Hippocampal formation (tissue), 2 donors: ENCODE data around the gene FKBP8.
"Not testable (repeated sequence)": the region's sequence is repeated elsewhere in the genome, so short reads cannot be mapped to it uniquely, and the experiment has no call there.

ENCODE experiments used
- DNase-seq, 2 donors: peaks; one replicate each; lab custom pipeline; 2025; lab: John Stamatoyannopoulos, UW

Gene FKBP8

DNA sequence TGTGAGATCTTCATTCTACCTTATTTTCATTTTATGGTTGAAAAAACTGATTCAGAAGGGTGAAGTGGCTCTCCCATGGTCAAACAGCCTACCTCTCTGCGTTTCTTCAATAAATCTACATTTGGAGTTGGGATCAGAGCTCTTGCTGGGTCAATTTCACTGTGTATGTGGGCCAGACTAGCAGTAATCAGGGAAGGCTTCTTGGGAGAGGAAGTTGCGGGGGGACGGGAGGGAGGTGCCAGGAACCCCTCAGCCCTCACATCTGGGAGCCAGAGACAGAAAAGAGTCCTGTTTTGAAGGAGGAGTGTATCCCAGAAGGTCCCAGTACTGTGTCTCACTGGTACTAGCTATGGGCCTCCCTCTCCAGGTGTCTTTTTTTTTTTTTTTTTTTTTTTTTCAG lies 15.2 kb upstream of the FKBP8 start:
- DNase-seq: no peak

DNA sequence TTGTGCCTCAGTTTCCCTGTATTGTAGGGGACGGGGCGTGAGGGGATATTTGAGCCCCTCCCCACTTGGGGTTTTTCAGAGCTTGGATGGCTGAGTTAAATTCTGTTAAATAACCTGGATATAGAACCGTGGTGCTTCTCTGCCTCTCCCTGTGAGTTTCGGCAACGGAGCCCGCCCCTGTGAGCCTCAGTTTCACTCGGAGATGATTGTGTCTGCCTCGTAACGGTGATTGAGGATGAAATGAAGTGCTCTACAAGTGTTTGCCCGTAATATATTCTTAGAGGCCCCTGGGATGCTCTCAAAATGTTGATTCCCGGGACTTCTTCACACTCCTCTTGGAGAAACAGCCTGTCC lies 14.8 kb upstream of the FKBP8 start:
- no peak for DNase-seq

DNA sequence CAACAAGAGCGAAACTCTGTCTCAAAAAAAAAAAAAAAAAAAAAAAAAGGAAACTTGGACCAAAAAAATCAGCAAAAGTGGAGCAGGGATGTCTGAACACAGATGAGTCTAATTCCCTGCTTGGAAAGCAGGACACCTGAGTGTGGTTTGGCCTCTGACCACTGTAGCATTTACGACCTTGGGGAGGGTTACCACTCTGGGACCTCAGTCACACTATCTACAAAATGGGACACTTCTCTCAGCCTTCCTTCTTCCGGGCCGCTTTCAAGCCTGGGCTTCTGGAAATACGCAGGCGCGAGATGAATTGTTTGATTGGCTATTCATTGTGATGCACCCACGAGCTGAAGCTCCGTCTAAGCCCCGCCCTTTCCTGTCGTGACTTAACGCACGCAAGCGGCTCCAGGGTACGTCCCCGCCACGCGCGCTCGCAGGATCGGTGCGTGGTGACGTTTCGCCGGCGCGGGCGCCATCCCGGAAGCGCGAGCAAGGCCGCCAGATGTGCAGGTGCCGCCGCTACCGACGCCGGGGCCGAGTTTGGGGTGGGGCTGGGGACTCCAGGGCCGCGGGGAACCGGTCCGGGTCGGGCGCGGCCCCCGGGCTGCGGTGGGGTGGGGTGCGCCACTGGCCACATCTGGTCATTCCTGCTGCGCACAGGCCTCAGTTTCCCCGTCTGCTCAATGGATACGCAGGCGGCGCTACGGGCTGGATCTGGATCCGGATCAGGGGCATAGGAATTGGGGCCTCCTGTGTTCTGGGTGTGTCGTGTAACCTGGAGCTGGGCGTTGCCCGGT lies 14.2 kb upstream of the FKBP8 start, which contains the start of gene KXD1:
Gene KXD1, plus strand, starts transcription at position 460 of the 791 bp plus-strand sequence. CDS start 4,187 bp downstream, outside the sequence.
- peak; percentile 92 to 96 for DNase-seq

DNA sequence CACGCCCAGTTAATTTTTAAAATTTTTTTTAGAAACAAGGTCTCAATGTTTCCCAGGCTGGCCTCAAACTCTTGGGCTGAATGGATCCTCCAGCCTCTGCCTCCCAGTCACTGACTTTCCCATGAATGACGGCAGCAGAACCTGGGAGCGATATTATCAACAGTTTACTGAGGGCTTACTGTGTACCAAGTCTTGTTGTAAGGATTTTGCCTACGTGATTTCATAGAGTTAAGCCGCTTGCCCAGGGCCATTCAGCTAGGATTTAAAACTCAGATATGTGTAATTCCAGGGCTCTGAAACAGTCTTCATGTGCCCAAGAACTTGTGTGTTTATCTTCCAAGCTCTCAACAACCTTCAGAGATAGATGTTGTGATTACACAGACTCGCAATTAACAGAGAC lies 8.3 kb upstream of the FKBP8 start:
- no peak for DNase-seq

DNA sequence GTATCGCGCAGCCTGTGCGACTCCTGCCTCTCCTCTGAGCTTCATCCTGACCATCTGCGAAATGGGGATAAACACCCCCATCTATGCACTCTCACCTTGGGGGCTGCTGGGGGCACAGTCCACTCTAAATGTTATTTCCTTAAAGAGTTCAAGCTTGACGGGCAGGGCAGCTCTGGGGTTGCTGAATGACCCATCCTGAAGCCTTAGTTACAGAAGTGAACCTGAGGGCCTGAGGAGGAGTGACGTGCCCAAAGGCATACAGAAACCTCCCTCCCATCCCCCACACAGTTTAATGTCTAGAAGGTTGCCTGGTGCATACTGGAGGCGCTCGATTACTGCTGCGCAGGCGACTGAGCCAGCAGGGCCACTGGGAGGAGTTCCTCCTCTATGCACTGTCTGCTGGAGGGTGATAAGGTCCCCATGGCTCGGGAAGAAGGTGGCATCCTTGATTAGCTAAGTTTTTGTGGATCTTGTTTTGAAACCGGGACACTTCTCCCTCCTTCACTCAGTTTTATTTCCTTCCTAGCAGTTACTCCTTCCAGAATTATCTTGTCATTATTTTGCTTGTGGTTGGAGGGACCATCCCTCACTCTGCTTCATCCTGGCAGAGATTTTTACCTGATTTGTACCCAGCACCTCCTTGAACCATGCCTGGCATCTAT lies 572 bp upstream of the FKBP8 start:
- DNase-seq: no peak

DNA sequence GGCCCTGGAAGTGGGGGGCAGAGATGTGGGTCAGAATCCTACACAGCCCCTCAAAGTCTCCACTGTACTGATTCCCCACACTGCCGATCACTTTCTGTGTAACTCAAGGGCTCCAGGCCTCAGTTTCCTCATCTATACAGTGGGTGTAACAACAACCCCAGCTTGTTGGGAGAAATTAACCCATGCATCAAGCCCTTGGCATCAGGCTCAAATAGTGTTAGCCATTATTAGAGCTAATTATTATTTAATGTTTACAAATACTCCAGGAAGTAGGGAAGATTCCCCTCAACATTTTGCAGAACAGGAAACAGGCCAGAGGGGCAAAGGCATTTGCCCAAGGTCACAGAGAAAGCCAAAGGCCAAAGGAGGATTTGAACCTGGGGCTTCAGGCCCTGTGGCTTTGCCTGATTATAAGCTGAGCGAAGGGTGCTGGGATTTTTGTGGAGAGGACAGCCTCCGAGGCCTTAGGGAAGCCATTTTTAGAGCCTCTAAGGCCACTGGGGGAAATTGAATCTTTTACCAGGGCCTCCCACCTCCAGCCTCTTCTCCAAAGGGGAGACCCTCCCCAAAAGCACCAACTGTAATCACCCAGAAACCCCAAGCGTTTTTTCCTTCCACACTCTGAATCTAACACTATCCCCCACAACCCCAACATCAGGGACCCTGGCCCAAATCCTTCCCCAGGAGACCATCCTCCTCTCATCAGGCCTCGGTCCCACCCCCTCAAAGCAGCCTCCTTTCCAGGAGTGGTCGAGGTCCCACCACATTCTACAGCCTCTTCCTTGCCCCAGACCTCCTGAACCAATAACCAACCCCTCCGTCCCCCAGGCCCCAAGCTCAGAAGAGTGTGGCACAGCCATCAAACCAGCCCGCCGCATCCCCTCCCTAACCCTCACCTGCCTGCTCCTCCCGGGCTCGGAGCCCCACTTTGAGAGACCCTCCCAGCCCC lies 1.1 kb downstream of the FKBP8 start:
- DNase-seq: no peak

DNA sequence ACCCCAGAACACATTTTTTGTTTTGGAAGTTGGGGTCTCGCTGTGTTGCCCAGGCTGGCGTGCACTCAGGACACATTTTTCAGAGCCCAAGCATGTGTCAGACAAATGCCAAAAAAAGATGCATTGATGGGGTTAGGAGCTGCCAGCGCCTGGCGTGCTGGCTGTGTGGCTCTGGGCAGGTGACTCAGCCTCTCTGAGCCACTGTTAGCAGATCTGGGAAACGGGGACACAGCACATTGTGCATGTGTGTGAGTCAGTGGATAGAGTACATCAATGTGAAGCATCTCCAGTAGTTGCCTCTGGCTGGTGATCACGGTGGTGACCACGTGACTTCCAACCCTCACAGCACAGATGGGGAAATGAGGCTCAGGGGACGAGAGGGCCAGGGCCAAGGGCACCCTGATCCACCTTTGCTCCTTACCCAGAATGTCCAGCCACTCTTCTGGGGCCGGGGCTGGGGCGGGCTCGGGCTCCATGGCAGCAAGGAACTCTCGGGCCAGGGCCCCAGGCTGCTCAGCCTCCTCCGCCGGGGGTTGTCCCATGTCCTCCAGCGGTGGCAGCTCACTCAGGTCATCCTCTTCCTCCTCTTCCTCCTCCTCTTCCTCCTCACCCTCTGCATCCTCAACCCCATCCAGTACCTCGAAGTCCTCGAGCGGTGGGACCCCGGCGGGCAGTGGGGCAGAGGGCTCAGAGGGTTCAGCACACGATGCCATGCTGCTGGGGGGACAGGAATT lies 1.9 kb downstream of the FKBP8 start:
- no peak for DNase-seq

DNA sequence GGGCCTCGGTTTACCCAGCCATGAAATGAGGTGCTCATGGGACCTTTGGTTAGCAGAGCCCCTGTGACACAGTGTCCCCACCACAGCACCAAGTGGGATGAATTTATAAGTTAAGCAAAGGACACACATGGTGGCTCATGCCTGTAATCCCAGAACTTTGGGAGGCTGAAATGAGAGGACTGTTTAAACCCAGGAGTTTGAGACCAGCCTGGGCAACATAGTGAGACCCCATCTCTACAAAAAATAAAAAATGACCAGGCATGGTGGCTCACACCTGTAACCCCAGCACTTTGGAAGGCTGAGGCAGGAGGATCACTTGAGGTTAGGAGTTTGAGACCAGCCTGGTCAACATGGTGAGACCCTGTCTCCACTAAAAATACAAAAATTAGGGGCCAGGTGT lies 3.2 kb downstream of the FKBP8 start:
- not testable (repeated sequence) for DNase-seq

DNA sequence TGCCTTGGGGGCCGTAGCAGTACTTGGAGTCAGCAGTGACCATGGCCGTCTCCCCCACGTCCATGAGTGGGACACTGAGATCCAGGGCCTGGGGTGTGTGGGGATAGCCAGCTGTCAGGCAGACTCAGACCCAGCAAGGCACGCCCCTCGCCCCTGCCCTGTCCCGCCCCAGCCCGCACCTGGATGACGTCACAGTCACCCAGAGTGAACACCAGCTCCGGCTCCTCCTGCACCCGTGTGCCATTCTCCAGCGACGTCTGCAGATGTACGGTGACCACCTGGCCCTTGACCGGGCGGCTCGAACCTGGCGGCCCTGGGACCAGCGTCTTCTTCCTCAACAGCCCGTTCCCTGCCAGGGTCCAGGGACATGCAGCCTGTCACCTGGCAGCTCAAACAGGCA lies 4.0 kb downstream of the FKBP8 start:
- DNase-seq: no peak

DNA sequence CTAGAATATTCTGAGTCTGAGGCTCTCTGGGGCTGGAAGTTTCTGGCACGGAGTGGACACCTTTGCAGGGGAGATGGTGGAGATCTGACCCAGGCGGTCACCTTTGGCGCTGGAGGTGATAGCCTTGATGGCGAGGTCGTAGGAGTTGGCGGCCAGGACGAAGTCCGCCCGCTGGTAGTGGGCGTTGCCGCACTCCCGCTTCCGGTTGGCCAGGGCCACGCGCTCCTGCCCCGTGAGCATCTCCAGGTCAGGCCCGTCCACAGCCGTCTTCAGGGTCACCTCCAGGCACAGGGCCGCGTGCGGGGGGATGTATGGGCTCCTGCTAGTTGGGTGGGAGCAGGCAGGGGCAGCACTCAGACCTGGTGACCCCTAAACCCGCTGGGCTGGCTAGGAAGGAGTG lies 5.3 kb downstream of the FKBP8 start:
- no peak for DNase-seq

DNA sequence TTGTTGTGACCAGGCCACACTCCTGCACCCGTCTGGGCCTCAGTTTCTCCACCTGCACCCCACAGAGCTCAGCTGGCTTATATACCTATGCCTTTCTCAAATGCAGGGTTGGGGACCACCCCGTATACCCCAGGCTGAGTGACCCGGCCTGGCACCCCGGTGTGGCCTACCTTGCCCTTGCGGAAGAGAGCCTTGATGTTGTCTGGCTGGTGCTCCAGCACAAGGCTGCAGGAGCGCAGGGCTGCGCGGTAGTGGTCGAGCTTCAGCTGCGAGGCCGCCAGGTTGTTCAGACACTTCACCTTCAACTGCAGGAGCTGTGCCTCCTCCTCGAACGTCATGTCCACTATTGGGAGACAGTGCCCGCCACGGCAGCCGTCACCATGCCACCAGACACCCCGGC lies 5.9 kb downstream of the FKBP8 start:
- DNase-seq: no peak

DNA sequence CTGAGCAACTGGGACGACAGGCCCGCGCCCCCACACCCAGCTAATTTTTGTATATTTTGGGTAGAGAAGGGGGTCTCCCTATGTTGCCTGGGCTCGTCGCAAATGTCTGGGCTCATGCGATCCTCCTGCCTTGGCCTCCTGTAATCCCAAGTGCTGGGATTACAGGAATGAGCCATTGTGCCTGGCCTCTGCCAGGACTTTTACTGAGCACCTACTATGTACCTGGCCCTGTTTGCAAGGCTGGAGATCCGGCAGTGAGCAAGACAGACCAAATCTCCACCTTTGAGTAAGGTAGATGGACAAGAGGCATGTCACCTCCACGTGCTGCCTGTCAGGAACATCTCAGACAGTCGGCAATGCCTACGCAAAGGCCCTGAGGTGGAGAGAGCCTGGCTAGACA lies 6.9 kb downstream of the FKBP8 start:
- no peak for DNase-seq

DNA sequence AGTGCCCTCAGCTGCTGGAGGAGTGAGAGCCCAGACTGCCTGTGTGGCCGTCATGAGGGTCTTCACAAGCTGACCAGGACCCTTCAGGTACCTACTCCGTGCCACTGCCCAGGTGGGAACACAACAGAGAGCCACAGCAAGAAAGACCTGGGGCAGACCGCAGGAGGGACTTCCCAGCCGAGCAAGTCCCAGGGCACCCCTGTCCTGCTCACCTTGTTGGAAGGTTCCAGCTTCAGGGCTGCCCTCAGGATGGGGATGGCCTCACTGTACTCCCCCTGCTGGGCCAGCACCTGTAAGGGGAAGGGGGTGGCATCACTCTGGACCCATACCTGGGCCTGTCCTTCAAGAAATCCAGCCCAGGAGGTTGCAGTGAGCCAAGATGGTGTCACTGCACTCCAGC lies 10.3 kb downstream of the FKBP8 start:
- DNase-seq: no peak

DNA sequence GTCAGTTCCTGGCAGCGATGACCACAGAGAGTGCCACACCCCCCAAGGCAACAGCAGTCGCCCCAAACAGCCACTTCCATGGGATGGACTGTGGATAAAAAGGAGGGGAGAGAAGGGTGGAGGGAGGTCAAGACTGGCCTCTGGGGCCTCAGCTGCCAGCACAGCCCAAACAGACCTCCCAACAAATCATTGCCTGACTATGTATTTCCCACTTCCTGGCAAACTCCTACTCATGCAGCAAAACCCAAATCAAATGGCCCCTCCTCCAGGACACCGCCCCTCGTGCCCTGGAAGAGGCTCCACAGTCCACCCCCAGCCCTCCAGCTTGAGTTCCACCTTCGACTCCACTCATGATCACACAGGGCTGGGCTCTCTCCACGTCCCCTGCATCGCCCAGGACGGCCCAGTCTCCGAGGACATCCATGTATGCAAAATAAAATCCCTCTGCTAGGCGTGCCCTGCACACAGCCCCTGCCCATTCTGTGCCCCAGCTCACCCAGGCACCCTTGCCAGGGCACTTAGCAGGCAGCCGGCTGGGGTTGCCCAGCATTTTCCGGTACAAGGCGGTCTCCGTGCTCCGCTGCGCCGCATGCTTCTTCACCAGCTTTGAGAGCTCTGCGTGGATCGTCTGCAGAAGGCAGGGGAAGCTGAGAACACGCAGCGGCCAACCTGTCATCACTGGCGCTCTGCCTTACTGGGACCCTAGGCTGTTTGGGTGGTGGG lies 11.0 kb downstream of the FKBP8 start:
- DNase-seq: no peak

DNA sequence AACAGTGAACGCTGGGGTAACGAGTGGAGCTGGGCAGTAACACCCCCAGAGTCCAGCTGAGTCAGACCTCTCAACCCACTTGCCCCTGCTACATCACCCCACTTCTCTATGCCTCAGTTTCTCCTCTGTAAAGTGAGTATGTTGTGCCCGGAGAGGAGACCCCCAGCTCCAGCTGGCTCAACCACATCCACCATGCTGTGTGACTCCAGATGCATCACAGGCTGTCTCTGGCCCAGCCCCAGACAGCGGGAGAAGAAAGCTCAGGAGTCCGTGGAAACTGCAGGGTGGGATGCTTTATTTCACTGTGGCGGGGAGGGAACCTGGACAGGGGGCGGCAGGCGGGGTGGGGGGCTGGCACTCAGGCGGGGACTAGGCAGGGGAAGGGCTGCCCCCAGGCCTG lies 11.9 kb downstream of the FKBP8 start:
- DNase-seq: no peak

DNA sequence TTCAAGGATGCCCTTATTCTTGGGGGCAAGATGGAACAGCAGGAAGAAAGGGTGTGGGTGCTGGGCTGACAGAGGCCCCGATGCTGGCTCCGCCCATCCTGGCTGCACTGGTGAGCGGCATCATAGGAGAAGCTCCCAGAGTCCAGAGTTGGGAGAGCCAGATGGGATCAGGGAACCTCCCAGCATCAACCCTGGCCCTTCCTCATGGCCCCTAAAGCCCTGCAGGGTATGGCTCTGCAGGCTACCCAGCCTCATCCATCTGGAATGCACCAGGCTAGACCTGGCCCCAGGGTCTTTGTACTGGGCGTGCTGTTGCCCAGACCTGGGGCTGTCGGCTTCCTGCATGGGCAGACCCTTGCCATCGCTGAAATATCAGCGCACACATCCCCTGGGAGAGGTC lies 13.6 kb downstream of the FKBP8 start:
- DNase-seq: no peak

DNA sequence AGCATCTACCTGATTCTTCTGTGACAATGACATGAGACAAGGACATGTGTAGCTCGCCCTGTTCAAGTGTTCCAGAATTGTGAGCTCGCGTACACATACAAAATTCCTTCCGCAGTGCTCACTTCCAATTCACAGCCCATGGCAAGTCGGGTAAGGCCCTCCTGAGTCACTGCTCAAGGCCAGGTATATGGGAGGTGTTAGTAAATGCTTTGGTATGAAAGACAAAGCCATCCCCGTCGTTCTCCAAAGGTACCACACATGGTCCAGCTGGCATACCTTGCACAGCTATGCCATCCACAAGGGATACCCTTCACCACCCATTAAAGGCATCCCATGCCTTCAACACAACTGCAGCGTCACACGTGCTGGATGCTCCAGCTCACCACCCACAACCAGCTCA lies 17.1 kb downstream of the FKBP8 start:
- DNase-seq: no peak

DNA sequence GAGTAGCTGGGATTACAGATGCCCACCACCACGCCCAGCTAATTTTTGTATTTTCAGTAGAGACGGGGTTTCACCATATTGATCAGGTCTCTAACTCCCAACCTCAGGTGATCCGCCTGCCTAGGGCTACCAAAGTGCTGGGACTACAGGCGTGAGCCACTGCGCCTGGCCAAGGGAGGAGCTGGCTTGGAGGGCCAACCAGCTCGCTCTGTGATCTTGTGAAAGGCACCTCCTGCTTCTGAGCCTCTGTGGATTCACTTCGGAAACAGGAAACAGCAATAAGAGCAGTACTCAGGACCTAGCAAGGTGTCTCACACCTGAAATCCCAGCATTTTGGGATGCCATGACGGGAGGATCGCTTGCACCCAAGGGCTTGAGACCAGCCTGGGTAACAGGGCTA lies 19.5 kb downstream of the FKBP8 start:
- DNase-seq: no peak

DNA sequence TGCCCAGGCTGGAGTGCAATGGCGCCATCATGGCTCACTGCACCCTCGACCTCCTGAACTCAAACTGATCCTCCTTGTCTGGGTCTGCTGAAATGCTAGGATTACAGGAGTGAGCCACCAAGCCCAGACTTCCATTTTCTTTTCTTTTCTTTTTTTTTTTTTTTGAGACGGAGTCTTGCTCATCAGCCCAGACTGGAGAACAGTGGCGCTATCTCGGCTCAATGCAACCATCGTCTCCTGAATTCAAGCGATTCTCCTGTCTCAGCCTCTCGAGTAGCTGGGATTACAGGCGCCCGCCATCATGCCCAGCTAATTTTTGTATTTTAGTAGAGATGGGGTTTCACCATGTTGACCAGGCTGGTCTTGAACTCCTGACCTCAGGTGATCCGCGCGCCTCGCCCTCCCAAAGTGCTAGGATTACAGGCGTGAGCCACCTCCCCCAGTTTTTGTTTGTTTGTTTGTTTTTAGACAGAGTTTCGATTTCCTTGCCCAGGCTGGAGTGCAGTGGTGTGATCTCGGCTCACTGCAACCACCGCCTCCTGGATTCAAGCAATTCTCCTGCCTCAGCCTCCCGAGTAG lies 20.4 kb downstream of the FKBP8 start:
- not testable (repeated sequence) for DNase-seq

DNA sequence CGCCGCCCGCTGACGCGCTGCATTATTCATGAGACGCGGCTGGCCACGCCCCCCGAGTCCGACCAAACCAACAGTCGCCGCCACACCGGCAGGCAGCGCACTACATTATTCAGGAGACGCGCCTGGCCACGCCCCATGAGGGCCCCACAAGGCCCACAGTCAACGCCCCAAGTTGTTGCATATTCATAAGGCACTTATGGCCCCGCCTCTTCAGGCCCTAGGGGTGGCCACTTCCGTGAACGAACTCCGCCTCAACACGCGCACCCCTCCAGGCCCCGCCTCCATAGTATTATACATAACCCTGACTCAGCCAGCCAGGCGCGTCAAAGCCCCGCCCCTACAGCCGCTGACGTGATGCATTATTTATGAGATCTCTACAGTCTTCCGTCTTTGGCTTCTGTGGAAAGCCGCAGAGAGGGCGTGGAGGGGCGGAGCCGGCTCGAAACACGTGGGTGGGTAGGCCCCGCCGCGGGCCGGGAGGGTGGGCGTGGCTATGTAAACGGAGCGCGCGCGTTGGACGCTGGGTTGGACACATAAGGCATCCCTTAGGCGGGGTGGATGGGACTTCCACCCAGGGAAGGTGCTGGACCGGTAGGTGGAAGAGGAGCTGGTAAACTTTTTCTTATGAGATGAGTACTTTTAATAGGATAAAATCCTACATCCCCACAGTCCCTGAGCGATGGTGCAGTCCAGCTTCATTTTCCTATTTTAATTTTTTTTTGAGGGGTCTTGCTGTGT lies 21.1 kb downstream of the FKBP8 start:
- DNase-seq: peak; percentile 100
